ENCODE data around the gene HPSE2. TPM values are rescaled to one million over a fixed set of nuclear protein-coding genes. Genes with fewer than 3 reads are reported as not detected.

The HPSE2 gene
- polyA plus RNA-seq, 1 experiment, result not detected

GRCh38 chr10:99224766-99225165 is 10.9 kb downstream of the HPSE2 start:
- TF ChIP-seq CTCF (IDR thresholded peaks at IDR 0.05; ENCODE audit: low read depth, low read length), result no peak
- Histone ChIP-seq H3K27ac (ENCODE audit: low read depth, low read length) (no peak overlapping the region), H3K4me3 (ENCODE audit: low read depth, low read length) (no peak overlapping the region), H3K9me3 (ENCODE audit: control insufficient read depth, insufficient read depth, low read length) (no peaks in the 10 kb centered on the region), H3K27me3 (ENCODE audit: control insufficient read depth, insufficient read depth, low read length) (peaks cover under 1% of the 10 kb centered on the region)
- no peak for DNase-seq (ENCODE audit: low read depth, low spot score)
- ChIA-PET CTCF (no interaction called here), POLR2A (no interaction called here)

GRCh38 chr10:99207340-99207739 is 28.3 kb downstream of the HPSE2 start:
- no peak overlapping the region for H3K27ac ChIP-seq (ENCODE audit: low read depth, low read length)
- DNase-seq (ENCODE audit: low read depth, low spot score), result no peak
- TF ChIP-seq CTCF (IDR thresholded peaks at IDR 0.05; ENCODE audit: low read depth, low read length), result no peak
- no peaks in the 10 kb centered on the region for H3K27me3 ChIP-seq (ENCODE audit: control insufficient read depth, insufficient read depth, low read length)
- H3K9me3 ChIP-seq (ENCODE audit: control insufficient read depth, insufficient read depth, low read length), result no peaks in the 10 kb centered on the region
- ChIA-PET CTCF (interaction anchor here (1.1 kb wide), 1 partner anchor 740 kb away, joined by 6 read pairs; no protein-coding TSS in a partner anchor), POLR2A (no interaction called here)
- H3K4me3 ChIP-seq (ENCODE audit: low read depth, low read length), result no peak overlapping the region

- CTCF ChIA-PET, result no interaction called here
- Histone ChIP-seq H3K27ac (ENCODE audit: low read depth, low read length) (no peak overlapping the region), H3K9me3 (ENCODE audit: control insufficient read depth, insufficient read depth, low read length) (no peaks in the 10 kb centered on the region), H3K4me3 (ENCODE audit: low read depth, low read length) (no peak overlapping the region), H3K27me3 (ENCODE audit: control insufficient read depth, insufficient read depth, low read length) (no peaks in the 10 kb centered on the region)
- DNase-seq (ENCODE audit: low read depth, low spot score), result no peak
- TF ChIP-seq CTCF (IDR thresholded peaks at IDR 0.05; ENCODE audit: low read depth, low read length), result no peak
- POLR2A ChIA-PET, result no interaction called here
Observed at GRCh38 chr10:99203310-99203709, 32.3 kb downstream of the HPSE2 start.

GRCh38 chr10:99172950-99173349 is 62.7 kb downstream of the HPSE2 start:
- POLR2A ChIA-PET, result no interaction called here
- CTCF ChIA-PET, result interaction anchor here (1.1 to 2.8 kb wide), 5 partner anchors 13 to 708 kb away, joined by 3 to 13 read pairs (median 5); no protein-coding TSS in a partner anchor
- no peak for TF ChIP-seq CTCF (IDR thresholded peaks at IDR 0.05; ENCODE audit: low read depth, low read length)
- H3K27ac ChIP-seq (ENCODE audit: low read depth, low read length), result no peak overlapping the region
- H3K4me3 ChIP-seq (ENCODE audit: low read depth, low read length), result no peak overlapping the region
- H3K9me3 ChIP-seq (ENCODE audit: control insufficient read depth, insufficient read depth, low read length), result no peaks in the 10 kb centered on the region
- DNase-seq (ENCODE audit: low read depth, low spot score), result no peak
- no peaks in the 10 kb centered on the region for H3K27me3 ChIP-seq (ENCODE audit: control insufficient read depth, insufficient read depth, low read length)

GRCh38 chr10:99172128-99172738 is 63.4 kb downstream of the HPSE2 start:
- peak; percentile 10 for DNase-seq (ENCODE audit: low read depth, low spot score)
- Histone ChIP-seq H3K27ac (ENCODE audit: low read depth, low read length) (no peak overlapping the region), H3K9me3 (ENCODE audit: control insufficient read depth, insufficient read depth, low read length) (no peaks in the 10 kb centered on the region), H3K4me3 (ENCODE audit: low read depth, low read length) (no peak overlapping the region), H3K27me3 (ENCODE audit: control insufficient read depth, insufficient read depth, low read length) (no peaks in the 10 kb centered on the region)
- peak; percentile 79 for TF ChIP-seq CTCF (IDR thresholded peaks at IDR 0.05; ENCODE audit: low read depth, low read length)
- ChIA-PET POLR2A (no interaction called here), CTCF (interaction anchor here (1.0 to 2.8 kb wide), 6 partner anchors 13 to 708 kb away, joined by 3 to 13 read pairs (median 4); no protein-coding TSS in a partner anchor)

Measured in AG04450 (cell line).